Measurements from ENCODE around the gene URI1. TPM values are rescaled to one million over a fixed set of nuclear protein-coding genes. Genes with fewer than 3 reads are reported as not detected.

The URI1 gene
- total and polyA plus RNA-seq, 3 donors from 2014 or later, result 71.4 to 105 (median 104) TPM

DNA sequence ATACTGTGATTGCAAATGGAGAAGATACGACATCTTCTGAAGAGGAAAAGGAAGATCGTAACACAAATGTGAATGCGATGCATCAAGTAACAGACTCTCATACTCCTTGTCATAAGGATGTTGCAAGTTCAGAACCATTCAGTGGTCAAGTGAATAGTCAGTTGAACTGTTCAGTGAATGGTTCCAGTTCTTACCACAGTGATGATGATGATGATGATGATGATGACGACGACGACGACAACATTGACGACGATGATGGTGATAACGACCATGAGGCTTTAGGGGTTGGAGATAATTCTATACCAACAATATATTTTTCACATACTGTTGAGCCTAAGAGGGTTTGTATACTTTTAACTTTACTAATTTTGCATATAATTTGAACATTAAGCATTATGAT lies 67.0 kb downstream of the URI1 start:
- H3K4me3 ChIP-seq, result no peak overlapping the region
- intact Hi-C loops (cut with DNase I; ENCODE audit: low total_unique reads), result no loop called here
- H3K9me3 ChIP-seq, result no peaks in the 10 kb centered on the region
- H3K36me3 ChIP-seq (ENCODE audit: low read depth, missing control alignments), result no peaks in the 10 kb centered on the region
- H3K27ac ChIP-seq, result no peak overlapping the region
- 96 to 97% methylated on average over 10 of the region's 10 CpGs for WGBS, 2 donors
- H3K4me1 ChIP-seq, result no peaks in the 10 kb centered on the region
- no peak for DNase-seq
- TF ChIP-seq, protein P1, sequence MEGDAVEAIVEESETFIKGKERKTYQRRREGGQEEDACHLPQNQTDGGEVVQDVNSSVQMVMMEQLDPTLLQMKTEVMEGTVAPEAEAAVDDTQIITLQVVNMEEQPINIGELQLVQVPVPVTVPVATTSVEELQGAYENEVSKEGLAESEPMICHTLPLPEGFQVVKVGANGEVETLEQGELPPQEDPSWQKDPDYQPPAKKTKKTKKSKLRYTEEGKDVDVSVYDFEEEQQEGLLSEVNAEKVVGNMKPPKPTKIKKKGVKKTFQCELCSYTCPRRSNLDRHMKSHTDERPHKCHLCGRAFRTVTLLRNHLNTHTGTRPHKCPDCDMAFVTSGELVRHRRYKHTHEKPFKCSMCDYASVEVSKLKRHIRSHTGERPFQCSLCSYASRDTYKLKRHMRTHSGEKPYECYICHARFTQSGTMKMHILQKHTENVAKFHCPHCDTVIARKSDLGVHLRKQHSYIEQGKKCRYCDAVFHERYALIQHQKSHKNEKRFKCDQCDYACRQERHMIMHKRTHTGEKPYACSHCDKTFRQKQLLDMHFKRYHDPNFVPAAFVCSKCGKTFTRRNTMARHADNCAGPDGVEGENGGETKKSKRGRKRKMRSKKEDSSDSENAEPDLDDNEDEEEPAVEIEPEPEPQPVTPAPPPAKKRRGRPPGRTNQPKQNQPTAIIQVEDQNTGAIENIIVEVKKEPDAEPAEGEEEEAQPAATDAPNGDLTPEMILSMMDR (IDR thresholded peaks at IDR 0.05), result no peak
- TF ChIP-seq POLR2A (IDR thresholded peaks at IDR 0.05), result no peak
- H3K27me3 ChIP-seq, result no peaks in the 10 kb centered on the region

DNA sequence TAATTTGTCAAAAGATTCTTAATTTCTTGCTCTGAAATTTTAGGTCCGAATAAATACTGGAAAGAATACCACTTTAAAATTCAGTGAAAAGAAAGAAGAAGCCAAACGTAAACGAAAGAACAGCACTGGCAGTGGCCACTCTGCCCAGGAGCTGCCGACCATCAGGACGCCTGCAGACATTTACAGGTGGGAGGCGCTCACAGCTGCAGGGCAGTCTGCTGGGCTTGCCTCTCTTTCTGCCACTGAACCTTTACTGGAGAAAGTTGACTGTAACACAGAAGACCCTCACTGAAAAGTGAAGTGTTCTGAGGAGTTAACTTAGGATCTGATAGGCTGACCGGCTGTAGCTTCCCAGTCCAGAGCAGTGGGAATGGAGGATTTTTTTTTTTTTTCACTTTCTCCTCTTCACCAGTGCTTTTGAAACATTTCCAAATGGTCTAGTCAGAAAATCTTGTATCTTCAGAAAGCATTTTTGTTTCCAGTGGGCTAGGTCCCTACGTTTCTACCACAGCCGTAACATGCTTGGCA lies 69.1 kb downstream of the URI1 start:
- Histone ChIP-seq H3K4me3 (no peak overlapping the region), H3K4me1 (no peaks in the 10 kb centered on the region), H3K9me3 (no peaks in the 10 kb centered on the region), H3K27me3 (no peaks in the 10 kb centered on the region), H3K27ac (no peak overlapping the region), H3K36me3 (ENCODE audit: low read depth, missing control alignments) (no peaks in the 10 kb centered on the region)
- TF ChIP-seq, protein P1 (IDR thresholded peaks at IDR 0.05), result no peak
- no peak for TF ChIP-seq POLR2A (IDR thresholded peaks at IDR 0.05)
- DNase-seq, result no peak
- 65 to 72% methylated on average over 9 of the region's 9 CpGs for WGBS, 2 donors
- intact Hi-C loops (cut with DNase I; ENCODE audit: low total_unique reads), result no loop called here

DNA sequence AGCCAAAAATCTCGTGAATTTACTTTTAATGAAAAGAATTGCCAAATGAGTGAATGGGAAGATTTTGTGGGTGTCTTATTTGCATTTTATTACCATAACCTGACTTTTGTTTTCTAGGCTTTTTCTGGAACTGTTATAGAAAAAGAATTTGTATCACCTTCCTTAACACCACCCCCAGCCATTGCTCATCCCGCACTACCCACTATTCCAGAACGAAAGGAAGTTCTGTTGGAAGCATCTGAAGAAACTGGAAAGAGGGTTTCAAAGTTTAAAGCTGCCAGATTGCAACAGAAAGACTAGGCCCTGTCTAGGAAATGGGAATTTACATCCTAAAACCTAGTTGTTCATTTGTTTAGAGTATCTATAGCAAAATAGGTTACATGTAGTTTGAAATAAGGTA lies 72.7 kb downstream of the URI1 start:
- no peak for DNase-seq
- H3K36me3 ChIP-seq (ENCODE audit: low read depth, missing control alignments), result no peaks in the 10 kb centered on the region
- H3K4me3 ChIP-seq, result no peak overlapping the region
- intact Hi-C loops (cut with DNase I; ENCODE audit: low total_unique reads), result no loop called here
- 90% methylated on average over 3 of the region's 3 CpGs for WGBS, 2 donors
- no peaks in the 10 kb centered on the region for H3K4me1 ChIP-seq
- H3K9me3 ChIP-seq, result no peaks in the 10 kb centered on the region
- H3K27ac ChIP-seq, result no peak overlapping the region
- TF ChIP-seq, protein P1 (IDR thresholded peaks at IDR 0.05), result no peak
- TF ChIP-seq POLR2A (IDR thresholded peaks at IDR 0.05), result no peak
- H3K27me3 ChIP-seq, result no peaks in the 10 kb centered on the region

DNA sequence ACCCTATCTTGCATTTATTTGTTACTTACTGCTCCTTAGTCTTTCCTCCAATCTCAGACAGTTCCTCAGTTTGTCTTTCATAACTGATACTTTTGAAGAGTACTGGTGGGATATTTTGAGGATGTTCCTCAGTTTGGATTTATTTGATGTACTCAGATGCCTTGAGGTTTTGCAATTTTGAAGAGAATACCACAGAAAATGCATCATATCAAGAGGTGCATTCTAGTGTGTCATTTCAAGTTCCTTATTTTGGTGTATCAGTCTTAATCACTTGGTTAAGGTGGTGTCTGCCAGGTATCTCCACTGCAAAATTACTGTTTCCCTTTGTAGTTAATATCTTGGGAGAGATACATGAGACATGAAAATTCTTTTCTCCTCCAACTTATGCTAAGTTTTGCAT lies 75.1 kb downstream of the URI1 start:
- H3K4me3 ChIP-seq, result no peak overlapping the region
- DNase-seq, result no peak
- no peak overlapping the region for H3K27ac ChIP-seq
- H3K36me3 ChIP-seq (ENCODE audit: low read depth, missing control alignments), result no peaks in the 10 kb centered on the region
- no peak for TF ChIP-seq POLR2A (IDR thresholded peaks at IDR 0.05)
- TF ChIP-seq, protein P1 (IDR thresholded peaks at IDR 0.05), result no peak
- intact Hi-C loops (cut with DNase I; ENCODE audit: low total_unique reads), result no loop called here
- no peaks in the 10 kb centered on the region for H3K27me3 ChIP-seq
- H3K4me1 ChIP-seq, result no peaks in the 10 kb centered on the region
- H3K9me3 ChIP-seq, result no peaks in the 10 kb centered on the region

DNA sequence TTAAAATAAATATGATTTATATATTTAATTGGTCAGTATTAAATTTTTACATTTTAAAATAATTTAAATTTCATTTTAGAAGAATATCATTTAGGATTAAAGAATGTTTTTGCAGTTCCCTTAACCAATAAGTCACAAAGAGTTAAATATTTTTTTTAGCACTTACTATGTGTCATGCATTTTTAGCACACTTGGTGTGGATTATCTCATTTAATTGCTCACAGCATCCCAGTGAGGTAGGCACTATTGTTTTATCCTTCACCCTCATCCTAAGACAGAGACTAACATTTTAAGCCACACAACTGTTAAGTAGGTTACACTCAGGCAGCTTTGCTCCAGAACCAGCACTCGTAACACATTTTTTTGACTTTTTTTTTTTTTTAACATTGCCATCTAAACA lies 78.2 kb downstream of the URI1 start:
- Histone ChIP-seq H3K27me3 (no peaks in the 10 kb centered on the region), H3K27ac (no peak overlapping the region), H3K36me3 (ENCODE audit: low read depth, missing control alignments) (no peaks in the 10 kb centered on the region), H3K9me3 (no peaks in the 10 kb centered on the region), H3K4me3 (no peak overlapping the region), H3K4me1 (no peaks in the 10 kb centered on the region)
- no peak for DNase-seq
- 95 to 96% methylated on average over 1 of the region's 1 CpG for WGBS, 2 donors
- TF ChIP-seq POLR2A (IDR thresholded peaks at IDR 0.05), result no peak
- TF ChIP-seq, protein P1 (IDR thresholded peaks at IDR 0.05), result no peak
- intact Hi-C loops (cut with DNase I; ENCODE audit: low total_unique reads), result no loop called here
